Brain microvascular endothelial cell (primary cell): ENCODE data around the gene IRF9.

ENCODE experiments used
- DNase-seq: peaks from one replicate; pipeline ENCODE4 v3.0.0-alpha.2; 2020
- H3K27ac ChIP-seq: fragments of 250-450 bp; sonication (Bioruptor Pico); 2 replicates; pipeline ENCODE4 v1.5.1; 2020; ENCODE audit warnings: mild to moderate bottlenecking, moderate library complexity
- H3K27me3 ChIP-seq: fragments of 250-450 bp; sonication (Bioruptor Pico); replicated peaks from 2 replicates; pipeline ENCODE4 v1.5.1; 2020; ENCODE audit warnings: mild to moderate bottlenecking
- H3K36me3 ChIP-seq: fragments of 250-450 bp; sonication (Bioruptor Pico); replicated peaks from 2 replicates; pipeline ENCODE4 v1.5.1; 2020; ENCODE audit warnings: mild to moderate bottlenecking
- H3K4me3 ChIP-seq: 2 replicates; pipeline ENCODE4 v1.5.1; 2011; ENCODE audit warnings: low read depth, mild to moderate bottlenecking, control low read depth, low read length, moderate library complexity
- CTCF ChIP-seq: IDR thresholded peaks from 2 replicates; pipeline ENCODE4 v1.5.1; 2011; ENCODE audit warnings: low read depth, mild to moderate bottlenecking, moderate library complexity, low read length, control low read depth, inconsistent platforms; ENCODE audit errors: missing control alignments
- in situ Hi-C: cut with HindIII; loops from 2 replicates; pipeline ENCODE4 v1.10.0; 2017; ENCODE audit warnings: low sequenced_read_pairs, low pct_ligation_motif_present

IRF9 gene

DNA sequence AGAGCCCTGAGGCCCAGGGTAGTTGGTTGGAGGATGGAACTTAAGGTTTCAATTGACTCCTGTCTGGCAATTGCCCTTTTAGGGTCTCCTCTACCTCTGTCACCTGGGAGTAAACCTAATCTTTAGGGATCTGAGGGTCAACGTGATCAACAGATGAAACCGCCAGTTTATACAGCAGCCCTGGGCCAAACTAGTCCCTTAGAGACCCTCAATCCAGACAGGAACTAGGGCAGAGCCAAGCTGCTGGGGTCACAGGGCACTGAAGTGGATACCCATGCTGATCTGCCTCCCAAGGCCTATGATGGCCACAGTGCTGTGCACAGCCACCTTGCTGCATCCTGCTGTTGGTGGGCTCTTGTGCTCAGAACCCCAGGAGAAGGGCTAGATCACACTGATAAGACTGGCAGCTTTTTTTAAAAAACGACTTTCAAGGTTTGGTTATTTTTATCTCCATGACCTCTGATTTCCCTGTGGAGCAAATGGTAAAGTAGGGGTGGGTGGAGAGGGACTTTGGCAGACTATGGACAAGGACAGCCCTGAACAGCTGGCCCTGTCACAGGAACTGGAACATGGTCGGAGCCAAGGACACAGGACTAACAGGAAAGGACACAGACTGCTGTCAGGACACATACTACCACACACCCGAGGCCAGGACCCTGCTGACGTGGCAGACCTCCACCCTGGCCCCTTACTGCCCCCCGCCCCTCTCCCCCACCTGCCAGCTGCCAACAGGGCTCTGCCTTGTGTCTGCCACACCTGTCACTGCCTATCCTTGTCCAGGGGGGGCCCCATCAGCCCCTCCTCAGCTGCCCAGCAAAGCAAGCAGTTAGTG, 30.1 kb upstream of the IRF9 start:
- Histone ChIP-seq H3K4me3 (no peak overlapping the region), H3K27me3 (no peaks in the 10 kb centered on the region), H3K27ac (no peak overlapping the region), H3K36me3 (no peaks in the 10 kb centered on the region)
- in situ Hi-C loops = no loop called here
- no peak for DNase-seq
- no peak for TF ChIP-seq CTCF

- no peak overlapping the region for H3K4me3 ChIP-seq
- no peaks in the 10 kb centered on the region for H3K27me3 ChIP-seq
- H3K36me3 ChIP-seq = no peaks in the 10 kb centered on the region
- no peak for TF ChIP-seq CTCF
- DNase-seq = no peak
- in situ Hi-C loops = no loop called here
- no peak overlapping the region for H3K27ac ChIP-seq
Measured at GRCh38 chr14:24131549-24131966, 29.5 kb upstream of the IRF9 start.

DNA sequence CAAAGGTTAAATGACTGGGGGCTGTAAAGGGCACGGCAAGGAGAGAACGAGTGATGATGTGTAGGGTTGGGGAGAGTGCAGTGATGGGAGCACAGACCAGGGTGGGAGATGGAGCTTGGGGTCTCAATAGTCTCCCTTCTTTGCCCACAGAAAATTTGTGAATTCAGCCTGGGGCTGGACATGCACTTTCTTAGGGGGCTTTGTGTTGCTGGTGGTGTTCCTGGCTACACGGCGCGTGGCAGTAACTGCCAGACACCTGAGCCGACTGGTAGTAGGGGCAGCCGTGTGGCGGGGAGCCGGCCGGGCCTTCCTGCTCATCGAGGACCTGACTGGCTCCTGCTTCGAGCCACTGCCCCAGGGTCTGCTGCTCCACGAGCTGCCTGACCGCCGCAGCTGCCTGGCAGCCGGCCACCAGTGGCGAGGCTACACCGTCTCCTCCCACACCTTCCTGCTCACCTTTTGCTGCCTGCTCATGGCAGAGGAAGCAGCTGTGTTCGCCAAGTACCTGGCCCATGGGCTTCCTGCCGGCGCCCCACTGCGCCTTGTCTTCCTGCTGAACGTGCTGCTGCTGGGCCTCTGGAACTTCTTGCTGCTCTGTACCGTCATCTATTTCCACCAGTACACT, 28.9 kb upstream of the IRF9 start:
- no peak for DNase-seq
- no peak for TF ChIP-seq CTCF
- no peaks in the 10 kb centered on the region for H3K27me3 ChIP-seq
- H3K36me3 ChIP-seq = no peaks in the 10 kb centered on the region
- no peak overlapping the region for H3K4me3 ChIP-seq
- no peak overlapping the region for H3K27ac ChIP-seq
- in situ Hi-C loops = no loop called here

GRCh38 chr14:24132976-24133375, 28.1 kb upstream of the IRF9 start:
- in situ Hi-C loops = no loop called here
- DNase-seq = no peak
- no peak overlapping the region for H3K4me3 ChIP-seq
- no peaks in the 10 kb centered on the region for H3K27me3 ChIP-seq
- no peak for TF ChIP-seq CTCF
- H3K36me3 ChIP-seq = peaks cover 5% of the 10 kb centered on the region
- no peak overlapping the region for H3K27ac ChIP-seq

DNA sequence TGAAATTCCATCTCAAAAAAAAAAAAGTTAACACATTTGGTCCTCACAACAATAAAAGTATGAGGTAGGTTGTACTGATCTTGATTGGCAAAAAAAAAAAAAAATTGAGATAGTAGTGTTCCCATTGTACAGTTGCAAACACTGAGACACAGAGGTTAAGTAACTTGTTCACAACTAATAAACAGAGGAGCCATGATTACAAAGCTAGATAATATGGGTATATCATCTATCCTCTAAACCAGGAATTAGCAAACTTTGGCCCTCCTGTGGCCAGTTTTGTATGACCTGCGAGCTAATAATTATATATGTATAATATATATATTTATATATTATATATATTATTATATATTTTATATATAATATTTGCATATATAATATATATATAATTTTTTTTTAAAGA, 27.3 kb upstream of the IRF9 start:
- H3K27ac ChIP-seq = no peak overlapping the region
- peaks cover 11% of the 10 kb centered on the region for H3K36me3 ChIP-seq
- in situ Hi-C loops = no loop called here
- no peak for DNase-seq
- H3K27me3 ChIP-seq = no peaks in the 10 kb centered on the region
- no peak overlapping the region for H3K4me3 ChIP-seq
- TF ChIP-seq CTCF = no peak

DNA sequence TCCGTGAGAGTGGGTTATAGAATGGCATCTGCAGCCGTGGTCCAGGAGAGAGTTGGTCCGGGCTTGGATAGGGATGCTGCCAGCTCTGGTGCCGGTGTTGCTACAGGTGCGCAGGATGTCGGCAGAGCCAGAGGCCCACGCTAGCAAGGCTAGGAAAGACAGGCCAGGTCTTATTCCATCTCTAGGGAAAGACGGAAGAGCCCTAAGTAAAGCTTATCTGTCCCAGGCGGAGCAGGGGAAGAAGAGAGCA, 25.6 kb upstream of the IRF9 start:
- TF ChIP-seq CTCF = no peak
- Histone ChIP-seq H3K4me3 (peak overlapping the region; percentile 77), H3K27ac (no peak overlapping the region), H3K27me3 (no peaks in the 10 kb centered on the region), H3K36me3 (peaks cover 11% of the 10 kb centered on the region)
- in situ Hi-C loops = no loop called here
- DNase-seq = no peak
